ENCODE results near the gene EIPR1.

DNA sequence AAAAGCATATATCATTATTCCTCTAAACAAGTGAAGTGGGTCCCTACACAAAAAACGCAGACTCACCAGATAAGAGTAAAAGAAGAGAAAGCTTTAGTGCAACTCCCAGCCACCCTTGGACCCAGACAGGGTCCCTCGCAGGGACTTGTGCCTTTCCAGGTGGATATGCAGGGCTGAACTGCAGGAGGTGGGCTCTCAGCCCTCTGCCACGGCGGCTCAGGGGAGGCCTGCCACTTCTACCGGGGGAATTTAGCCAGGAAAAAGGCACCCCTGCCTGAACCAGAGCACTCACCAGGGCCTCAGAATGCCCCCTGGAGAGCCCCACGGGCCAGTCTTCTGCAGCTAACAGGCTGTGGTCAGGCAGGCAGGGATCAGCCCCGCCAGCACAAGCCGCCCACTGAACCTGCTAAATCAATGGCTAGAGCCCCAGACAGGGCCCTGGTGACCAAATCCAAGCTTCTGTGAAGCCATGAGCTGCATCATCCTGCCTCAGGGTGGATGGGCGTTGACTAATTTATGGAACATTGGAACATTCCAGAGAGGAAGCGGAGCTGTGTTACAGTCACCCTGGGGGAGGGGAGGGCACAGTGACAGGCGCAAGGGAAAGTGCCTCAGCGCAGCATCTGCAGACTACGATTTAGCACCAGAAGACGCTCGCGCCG is 209.3 kb downstream of the EIPR1 start:
- TF ChIP-seq, protein P1, sequence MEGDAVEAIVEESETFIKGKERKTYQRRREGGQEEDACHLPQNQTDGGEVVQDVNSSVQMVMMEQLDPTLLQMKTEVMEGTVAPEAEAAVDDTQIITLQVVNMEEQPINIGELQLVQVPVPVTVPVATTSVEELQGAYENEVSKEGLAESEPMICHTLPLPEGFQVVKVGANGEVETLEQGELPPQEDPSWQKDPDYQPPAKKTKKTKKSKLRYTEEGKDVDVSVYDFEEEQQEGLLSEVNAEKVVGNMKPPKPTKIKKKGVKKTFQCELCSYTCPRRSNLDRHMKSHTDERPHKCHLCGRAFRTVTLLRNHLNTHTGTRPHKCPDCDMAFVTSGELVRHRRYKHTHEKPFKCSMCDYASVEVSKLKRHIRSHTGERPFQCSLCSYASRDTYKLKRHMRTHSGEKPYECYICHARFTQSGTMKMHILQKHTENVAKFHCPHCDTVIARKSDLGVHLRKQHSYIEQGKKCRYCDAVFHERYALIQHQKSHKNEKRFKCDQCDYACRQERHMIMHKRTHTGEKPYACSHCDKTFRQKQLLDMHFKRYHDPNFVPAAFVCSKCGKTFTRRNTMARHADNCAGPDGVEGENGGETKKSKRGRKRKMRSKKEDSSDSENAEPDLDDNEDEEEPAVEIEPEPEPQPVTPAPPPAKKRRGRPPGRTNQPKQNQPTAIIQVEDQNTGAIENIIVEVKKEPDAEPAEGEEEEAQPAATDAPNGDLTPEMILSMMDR (IDR thresholded peaks at IDR 0.05; ENCODE audit: insufficient read depth, low read depth, low read length), result no peak
- no peak for TF ChIP-seq EZH2 (IDR thresholded peaks at IDR 0.05; ENCODE audit: insufficient read depth, low read length)
